Mesenchymal stem cell (in vitro differentiated cells and primary cell): Measurements from ENCODE around the gene RABGAP1L.

Experiments
- DNase-seq: peaks from one replicate; pipeline ENCODE4 v3.0.0-alpha.2; 2013
- H2AFZ ChIP-seq: one replicate; pipeline ENCODE4 v1.6.1; 2013; ENCODE audit warnings: low read depth, mild to moderate bottlenecking, control low read depth, inconsistent platforms, low read length, moderate library complexity
- H2AK5ac ChIP-seq: 2 replicates; pipeline ENCODE4 v1.6.1; 2013; ENCODE audit warnings: low read length, moderate library complexity, mild to moderate bottlenecking, inconsistent platforms; ENCODE audit not compliant: severe bottlenecking
- H2BK120ac ChIP-seq: one replicate; pipeline ENCODE4 v1.6.1; 2013; ENCODE audit warnings: low read depth, mild to moderate bottlenecking, inconsistent platforms, low read length, moderate library complexity
- H2BK12ac ChIP-seq, 2 experiments: one replicate each; pipeline ENCODE4 v1.6.1; 2013; ENCODE audit warnings: inconsistent platforms in 2 of 2, low read length in 2 of 2, mild to moderate bottlenecking in 2 of 2, moderate library complexity in 2 of 2, control low read depth in 1 of 2
- H2BK15ac ChIP-seq: one replicate; pipeline ENCODE4 v1.6.1; 2013; ENCODE audit warnings: mild to moderate bottlenecking, low read depth, inconsistent platforms; ENCODE audit not compliant: poor library complexity, severe bottlenecking
- H2BK5ac ChIP-seq: 2 replicates; pipeline ENCODE4 v1.6.1; 2013; ENCODE audit warnings: low read depth, mild to moderate bottlenecking, low read length, control low read depth, inconsistent platforms; ENCODE audit not compliant: poor library complexity, severe bottlenecking
- H3K14ac ChIP-seq, 2 experiments: one replicate each; pipeline ENCODE4 v1.6.1; 2013; ENCODE audit warnings: inconsistent platforms in 2 of 2, low read length in 2 of 2, control low read depth in 1 of 2, mild to moderate bottlenecking in 1 of 2, moderate library complexity in 1 of 2
- H3K18ac ChIP-seq, 2 experiments: one replicate each; pipeline ENCODE4 v1.6.1; 2013; ENCODE audit warnings: inconsistent platforms in 2 of 2, low read length in 2 of 2, control low read depth in 1 of 2, low read depth in 1 of 2, mild to moderate bottlenecking in 1 of 2
- H3K23ac ChIP-seq, 2 experiments: one replicate each; pipeline ENCODE4 v1.6.1; 2013; ENCODE audit warnings: inconsistent platforms in 2 of 2, low read length in 2 of 2, mild to moderate bottlenecking in 2 of 2, moderate library complexity in 2 of 2, control low read depth in 1 of 2
- H3K27ac ChIP-seq: 2 replicates; pipeline ENCODE4 v1.5.1; 2013; ENCODE audit warnings: mild to moderate bottlenecking, moderate library complexity, low read length, control low read depth, inconsistent platforms; ENCODE audit not compliant: poor library complexity, severe bottlenecking
- H3K27me3 ChIP-seq, 2 experiments: 2 replicates each; pipeline versions ENCODE4 v1.6.1 to v1.7.0; 2013; ENCODE audit warnings: low read length in 2 of 2, mild to moderate bottlenecking in 2 of 2, moderate library complexity in 2 of 2, control low read depth in 1 of 2, inconsistent platforms in 1 of 2; ENCODE audit not compliant: control insufficient read depth in 1 of 2, insufficient read depth in 1 of 2
- H3K36me3 ChIP-seq, 2 experiments: 2 replicates each; pipeline versions ENCODE4 v1.6.1 to v1.7.0; 2013; ENCODE audit warnings: low read length in 2 of 2, control low read depth in 1 of 2, inconsistent platforms in 1 of 2, low read depth in 1 of 2, mild to moderate bottlenecking in 1 of 2; ENCODE audit not compliant: insufficient read depth in 2 of 2, control insufficient read depth in 1 of 2
- H3K4ac ChIP-seq, 2 experiments: one replicate each; pipeline ENCODE4 v1.6.1; 2013; ENCODE audit warnings: inconsistent platforms in 2 of 2, low read length in 2 of 2, mild to moderate bottlenecking in 2 of 2, moderate library complexity in 2 of 2, control low read depth in 1 of 2, low read depth in 1 of 2
- H3K4me1 ChIP-seq: 2 replicates; pipeline ENCODE4 v1.6.1; 2013; ENCODE audit warnings: low read depth, low read length, control low read depth; ENCODE audit not compliant: control insufficient read depth, insufficient read depth
- H3K4me2 ChIP-seq: 2 replicates; pipeline ENCODE4 v1.6.1; 2013; ENCODE audit warnings: low read length, mild to moderate bottlenecking, inconsistent platforms; ENCODE audit not compliant: poor library complexity, severe bottlenecking
- H3K4me3 ChIP-seq, 2 experiments: 2 replicates each; pipeline versions ENCODE4 v1.5.1 to v1.7.0; 2013; ENCODE audit warnings: low read length in 2 of 2, mild to moderate bottlenecking in 2 of 2, control low read depth in 1 of 2, low read depth in 1 of 2; ENCODE audit not compliant: insufficient read depth in 1 of 2
- H3K79me1 ChIP-seq: replicated peaks from 2 replicates; pipeline ENCODE4 v1.6.1; 2013; ENCODE audit warnings: mild to moderate bottlenecking, control low read depth, low read length, inconsistent platforms; ENCODE audit not compliant: poor library complexity, severe bottlenecking
- H3K9ac ChIP-seq: 2 replicates; pipeline ENCODE4 v1.7.0; 2013; ENCODE audit warnings: mild to moderate bottlenecking, low read length, moderate library complexity
- H3K9me3 ChIP-seq: 2 replicates; pipeline ENCODE4 v1.7.0; 2013; ENCODE audit warnings: mild to moderate bottlenecking, low read length; ENCODE audit not compliant: control insufficient read depth
- H4K8ac ChIP-seq: one replicate; pipeline ENCODE4 v1.6.1; 2013; ENCODE audit warnings: inconsistent platforms, mild to moderate bottlenecking, low read length, moderate library complexity
- H4K91ac ChIP-seq: one replicate; pipeline ENCODE4 v1.6.1; 2013; ENCODE audit warnings: mild to moderate bottlenecking, low read length, inconsistent platforms
- WGBS: methylation state at CpG from one replicate; pipeline ENCODE4 v1.1.7; 2013; ENCODE audit warnings: mixed read lengths; 5-methylcytosine and 5-hydroxymethylcytosine counted together

The RABGAP1L gene

DNA sequence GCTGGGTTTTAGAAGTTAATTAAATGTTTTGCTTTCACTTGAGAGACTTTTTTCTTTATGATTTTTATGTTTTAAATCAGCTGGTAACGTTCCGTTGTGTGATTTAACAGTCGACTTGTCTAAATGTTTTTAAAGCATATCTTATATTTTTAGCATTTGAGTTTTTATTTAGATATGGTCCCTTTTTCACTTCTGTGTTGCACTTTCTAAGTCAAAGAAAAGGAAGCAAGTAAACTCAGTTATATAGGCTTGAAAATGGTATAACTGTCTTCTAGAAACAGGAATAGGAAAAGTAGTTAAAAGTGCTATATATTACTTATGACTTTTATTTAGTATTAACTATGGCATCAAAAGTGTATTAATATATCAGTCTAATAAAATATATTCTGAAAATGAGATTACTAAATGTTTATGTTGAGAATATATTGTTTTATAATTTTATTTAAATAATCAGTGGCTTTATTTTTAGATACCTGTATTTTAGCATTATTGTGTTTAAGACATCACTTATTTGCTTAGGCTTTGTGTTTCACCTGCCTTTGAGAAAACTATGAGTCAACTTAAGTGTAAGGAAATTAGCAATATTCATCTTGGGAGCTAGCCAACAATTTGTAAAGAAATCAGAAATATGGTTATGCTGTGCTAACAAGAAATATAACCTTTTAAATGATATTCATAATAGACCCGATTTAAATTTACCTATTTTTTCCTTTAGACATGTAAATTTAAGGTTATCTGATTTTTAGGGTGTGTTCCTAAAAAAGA, 60.5 kb downstream of the RABGAP1L start:
- Histone ChIP-seq H2AFZ (no peak overlapping the region), H2BK120ac (no peak overlapping the region), H3K18ac (no peak overlapping the region), H3K14ac (no peak overlapping the region), H3K4ac (no peak overlapping the region), H3K23ac (no peak overlapping the region), H3K79me1 (peaks cover 5% of the 10 kb centered on the region), H3K4me3 (no peak overlapping the region), H3K9me3 (peaks cover 4% of the 10 kb centered on the region), H3K36me3 (peaks cover 7 to 16% of the 10 kb centered on the region in 2 experiments), H4K8ac (no peak overlapping the region), H2BK12ac (no peak overlapping the region), H4K91ac (no peak overlapping the region), H3K27ac (no peak overlapping the region), H3K27me3 (no peaks in the 10 kb centered on the region), H3K4me1 (no peaks in the 10 kb centered on the region), H2BK5ac (no peak overlapping the region), H2AK5ac (no peak overlapping the region), H3K9ac (no peak overlapping the region), H2BK15ac (no peak overlapping the region), H3K4me2 (no peak overlapping the region)
- WGBS: 100% methylated on average over 2 of the region's 4 CpGs
- DNase-seq: no peak

DNA sequence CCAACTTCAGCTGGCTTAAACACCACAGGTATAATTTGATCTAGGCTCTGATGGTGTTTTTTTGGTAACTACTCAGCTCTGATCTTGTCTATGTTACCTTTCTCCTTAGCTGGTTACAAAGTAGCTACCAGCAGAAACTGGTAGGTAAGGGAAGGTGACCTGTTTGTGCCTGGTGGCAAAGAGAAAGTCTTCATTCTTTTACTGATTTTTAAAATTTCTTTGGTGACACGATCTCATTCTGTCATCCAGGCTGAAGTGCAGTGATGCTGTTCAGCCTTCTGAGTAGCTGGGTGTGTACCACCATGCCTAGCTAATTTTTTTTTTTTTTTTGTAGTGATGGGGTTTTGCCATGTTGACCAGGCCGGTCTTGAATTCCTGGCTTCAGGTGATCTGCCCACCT, 62.4 kb downstream of the RABGAP1L start:
- Histone ChIP-seq H3K4me3 (no peak overlapping the region), H3K36me3 (peaks cover 7 to 16% of the 10 kb centered on the region in 2 experiments), H3K18ac (no peak overlapping the region), H3K9ac (no peak overlapping the region), H4K91ac (no peak overlapping the region), H2BK5ac (no peak overlapping the region), H3K27ac (no peak overlapping the region), H3K27me3 (no peaks in the 10 kb centered on the region), H2AK5ac (no peak overlapping the region), H3K4me1 (no peaks in the 10 kb centered on the region), H2BK120ac (no peak overlapping the region), H3K4me2 (no peak overlapping the region), H3K9me3 (peaks cover 4% of the 10 kb centered on the region), H2AFZ (no peak overlapping the region), H3K14ac (no peak overlapping the region), H2BK12ac (no peak overlapping the region), H3K4ac (no peak overlapping the region), H3K23ac (no peak overlapping the region), H2BK15ac (no peak overlapping the region), H3K79me1 (peaks cover 4% of the 10 kb centered on the region), H4K8ac (no peak overlapping the region)
- DNase-seq: no peak
- 98% methylated on average over 2 of the region's 2 CpGs for WGBS

- DNase-seq: peak; percentile 16
- H3K27ac ChIP-seq: no peak overlapping the region
- no peak overlapping the region for H2AFZ ChIP-seq
- H3K18ac ChIP-seq: no peak overlapping the region
- no peak overlapping the region for H2BK15ac ChIP-seq
- no peak overlapping the region for H2BK12ac ChIP-seq
- H3K4ac ChIP-seq: no peak overlapping the region
- no peak overlapping the region for H4K91ac ChIP-seq
- H3K9ac ChIP-seq: no peak overlapping the region
- no peaks in the 10 kb centered on the region for H3K4me1 ChIP-seq
- H3K23ac ChIP-seq: no peak overlapping the region
- H4K8ac ChIP-seq: no peak overlapping the region
- H3K27me3 ChIP-seq: no peaks in the 10 kb centered on the region
- no peak overlapping the region for H2AK5ac ChIP-seq
- H2BK5ac ChIP-seq: no peak overlapping the region
- H3K4me2 ChIP-seq: no peak overlapping the region
- H3K36me3 ChIP-seq: peaks cover 7 to 16% of the 10 kb centered on the region in 2 experiments
- no peak overlapping the region for H3K4me3 ChIP-seq
- H3K14ac ChIP-seq: no peak overlapping the region
- WGBS: 95% methylated on average over 4 of the region's 4 CpGs
- peaks cover 4% of the 10 kb centered on the region for H3K9me3 ChIP-seq
- H3K79me1 ChIP-seq: peaks cover 4% of the 10 kb centered on the region
- H2BK120ac ChIP-seq: no peak overlapping the region
These were observed 63.0 kb downstream of the RABGAP1L start for GRCh38 chr1:174222166-174222949.

- Histone ChIP-seq H3K36me3 (peaks cover 7 to 16% of the 10 kb centered on the region in 2 experiments), H2BK12ac (no peak overlapping the region), H4K91ac (no peak overlapping the region), H3K27me3 (no peaks in the 10 kb centered on the region), H4K8ac (no peak overlapping the region), H3K4ac (no peak overlapping the region), H3K4me1 (no peaks in the 10 kb centered on the region), H2BK15ac (no peak overlapping the region), H2BK120ac (no peak overlapping the region), H2BK5ac (no peak overlapping the region), H3K23ac (no peak overlapping the region), H3K27ac (no peak overlapping the region), H3K4me3 (no peak overlapping the region), H3K4me2 (no peak overlapping the region), H3K9ac (no peak overlapping the region), H2AK5ac (no peak overlapping the region), H2AFZ (no peak overlapping the region), H3K79me1 (peaks cover 7% of the 10 kb centered on the region), H3K14ac (no peak overlapping the region), H3K18ac (no peak overlapping the region), H3K9me3 (peaks cover 4% of the 10 kb centered on the region)
- 100% methylated on average over 1 of the region's 1 CpG for WGBS
- DNase-seq: no peak
These were observed 65.3 kb downstream of the RABGAP1L start for GRCh38 chr1:174224641-174225040.
